Astrocyte (in vitro differentiated cells and primary cell): ENCODE data around the gene SLC6A11. TPM values are rescaled to one million over a fixed set of nuclear protein-coding genes. Genes with fewer than 3 reads are reported as not detected.

ENCODE experiments used
- DNase-seq: peaks from one replicate; pipeline ENCODE4 v3.0.0-alpha.2; 2010; ENCODE audit warnings: low read depth
- FAIRE-seq: peaks from 2 replicates; lab custom pipeline; 2011; peaks lifted over from hg19 to GRCh38; lab: Jason Lieb, UNC
- H2AFZ ChIP-seq: 2 replicates; pipeline ENCODE4 v1.6.0; 2012; ENCODE audit warnings: low read depth, low read length, inconsistent platforms
- H3K27ac ChIP-seq: 2 replicates; pipeline ENCODE4 v1.5.1; 2011; ENCODE audit warnings: low read depth, low read length, inconsistent platforms
- H3K27me3 ChIP-seq: 2 replicates; pipeline ENCODE4 v1.6.0; 2011; ENCODE audit warnings: low read length, inconsistent platforms; ENCODE audit not compliant: insufficient read depth
- H3K36me3 ChIP-seq: 2 replicates; pipeline ENCODE4 v1.5.1; 2011; ENCODE audit warnings: low read length, inconsistent platforms; ENCODE audit not compliant: insufficient read depth
- H3K4me1 ChIP-seq: 2 replicates; pipeline ENCODE4 v1.5.1; 2011; ENCODE audit warnings: low read length, inconsistent platforms; ENCODE audit not compliant: insufficient read depth
- H3K4me2 ChIP-seq: 2 replicates; pipeline ENCODE4 v1.6.0; 2012; ENCODE audit warnings: low read length, inconsistent platforms
- H3K4me3 ChIP-seq: 2 replicates; pipeline ENCODE4 v1.5.1; 2011; ENCODE audit warnings: low read depth, mild to moderate bottlenecking, low read length, inconsistent platforms; ENCODE audit not compliant: insufficient read depth
- H3K79me2 ChIP-seq: 2 replicates; pipeline ENCODE4 v1.6.0; 2012; ENCODE audit warnings: mild to moderate bottlenecking, low read length, inconsistent platforms; ENCODE audit not compliant: insufficient read depth
- H3K9ac ChIP-seq: 2 replicates; pipeline ENCODE4 v1.6.0; 2012; ENCODE audit warnings: mild to moderate bottlenecking, low read length, inconsistent platforms
- H3K9me3 ChIP-seq: 2 replicates; pipeline ENCODE4 v1.5.1; 2012; ENCODE audit warnings: low read depth, mild to moderate bottlenecking, low read length, inconsistent platforms; ENCODE audit not compliant: insufficient read depth
- H4K20me1 ChIP-seq: 2 replicates; pipeline ENCODE4 v1.6.0; 2012; ENCODE audit warnings: low read length, inconsistent platforms; ENCODE audit not compliant: insufficient read depth
- H3K27ac Mint-ChIP-seq: one replicate; pipeline ENCODE4 v1.8.0; 2021; ENCODE audit warnings: mild to moderate bottlenecking, mixed read lengths; ENCODE audit not compliant: unreplicated experiment
- H3K27me3 Mint-ChIP-seq: one replicate; pipeline ENCODE4 v1.8.0; 2021; ENCODE audit warnings: low read depth, mixed read lengths; ENCODE audit not compliant: unreplicated experiment
- H3K36me3 Mint-ChIP-seq: one replicate; pipeline ENCODE4 v1.8.0; 2021; ENCODE audit warnings: low read depth, mixed read lengths; ENCODE audit not compliant: unreplicated experiment
- H3K4me1 Mint-ChIP-seq: one replicate; pipeline ENCODE4 v1.8.0; 2021; ENCODE audit warnings: low read depth, mixed read lengths; ENCODE audit not compliant: unreplicated experiment
- H3K4me3 Mint-ChIP-seq: one replicate; pipeline ENCODE4 v1.8.0; 2021; ENCODE audit warnings: mild to moderate bottlenecking, moderate library complexity, mixed read lengths; ENCODE audit not compliant: unreplicated experiment
- H3K9me3 Mint-ChIP-seq: one replicate; pipeline ENCODE4 v1.8.0; 2021; ENCODE audit warnings: mild to moderate bottlenecking, mixed read lengths; ENCODE audit not compliant: unreplicated experiment
- EZH2 ChIP-seq: IDR thresholded peaks from 2 replicates; pipeline ENCODE4 v1.6.1; 2012; ENCODE audit warnings: mild to moderate bottlenecking, low read length, inconsistent platforms; ENCODE audit not compliant: insufficient read depth
- total RNA-seq: library from RNA; stranded (reverse); gene quantifications from 2 replicates; pipeline ENCODE4 v1.2.1, GENCODE V29; 2021
- TF ChIP-seq, protein P1 (sequence below): IDR thresholded peaks from 2 replicates; pipeline ENCODE4 v1.5.1; 2011; ENCODE audit warnings: low read depth, mild to moderate bottlenecking, inconsistent platforms, low read length, moderate library complexity; ENCODE audit not compliant: insufficient read depth

SLC6A11 gene
- total RNA-seq, 1 donor from 2014 or later = 0.34 TPM

DNA sequence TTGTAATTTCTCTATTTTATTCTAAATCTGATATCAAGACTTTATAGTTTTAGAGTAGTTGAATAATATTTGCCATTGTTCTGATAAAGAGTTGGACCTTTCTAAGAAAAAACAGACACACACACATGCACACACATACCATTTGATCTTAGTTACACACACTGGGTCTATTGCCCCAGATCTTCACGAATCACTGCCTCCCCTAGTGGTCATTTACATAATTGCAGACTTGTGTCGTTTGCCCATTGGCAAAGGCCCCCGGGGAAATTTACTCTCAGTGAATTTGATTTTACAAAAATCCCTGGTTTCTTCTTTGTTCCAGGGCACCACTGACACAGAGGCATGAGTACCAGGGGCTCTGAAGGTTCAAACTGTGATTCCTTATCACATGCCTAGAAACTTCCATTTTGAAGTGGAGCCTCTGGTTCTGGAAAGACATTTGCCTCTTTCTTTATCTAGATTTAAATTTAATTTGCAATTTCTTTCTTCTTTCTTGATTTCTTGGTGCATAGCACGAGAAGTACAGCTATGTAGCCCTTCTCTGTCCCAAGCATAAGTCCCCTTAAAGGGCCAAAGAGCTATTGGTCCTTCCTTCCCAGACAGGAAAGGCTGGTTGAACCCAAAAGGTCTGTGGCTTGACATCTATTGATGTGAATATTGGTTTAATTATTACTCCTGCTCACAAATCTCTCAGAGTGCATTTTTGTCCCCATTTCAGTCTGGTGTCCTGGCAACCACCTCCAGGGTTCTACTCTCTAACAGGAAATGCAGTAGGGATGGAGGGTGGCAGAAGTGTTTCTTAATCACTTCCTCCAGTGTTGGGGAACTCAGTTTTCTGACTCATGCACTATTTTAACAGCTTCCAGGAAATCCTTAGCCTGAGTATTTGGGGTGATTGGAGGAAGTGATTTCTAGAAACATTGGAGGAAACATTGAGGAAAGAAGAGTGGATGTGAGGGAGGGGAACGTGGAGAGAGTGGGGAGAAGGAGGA is 32.4 kb upstream of the SLC6A11 start:
- no peaks in the 10 kb centered on the region for H3K4me1 ChIP-seq
- H3K4me1 Mint-ChIP-seq = no peaks in the 10 kb centered on the region
- peaks cover 13% of the 10 kb centered on the region for H3K27me3 ChIP-seq
- H3K27ac ChIP-seq = no peak overlapping the region
- DNase-seq = no peak
- H3K27me3 Mint-ChIP-seq = peaks cover 32% of the 10 kb centered on the region
- FAIRE-seq = no peak
- H3K9me3 Mint-ChIP-seq = peaks cover 3% of the 10 kb centered on the region
- H3K27ac Mint-ChIP-seq = no peak overlapping the region
- no peaks in the 10 kb centered on the region for H3K79me2 ChIP-seq
- H3K4me2 ChIP-seq = no peak overlapping the region
- H3K36me3 Mint-ChIP-seq = no peaks in the 10 kb centered on the region
- TF ChIP-seq, protein P1, sequence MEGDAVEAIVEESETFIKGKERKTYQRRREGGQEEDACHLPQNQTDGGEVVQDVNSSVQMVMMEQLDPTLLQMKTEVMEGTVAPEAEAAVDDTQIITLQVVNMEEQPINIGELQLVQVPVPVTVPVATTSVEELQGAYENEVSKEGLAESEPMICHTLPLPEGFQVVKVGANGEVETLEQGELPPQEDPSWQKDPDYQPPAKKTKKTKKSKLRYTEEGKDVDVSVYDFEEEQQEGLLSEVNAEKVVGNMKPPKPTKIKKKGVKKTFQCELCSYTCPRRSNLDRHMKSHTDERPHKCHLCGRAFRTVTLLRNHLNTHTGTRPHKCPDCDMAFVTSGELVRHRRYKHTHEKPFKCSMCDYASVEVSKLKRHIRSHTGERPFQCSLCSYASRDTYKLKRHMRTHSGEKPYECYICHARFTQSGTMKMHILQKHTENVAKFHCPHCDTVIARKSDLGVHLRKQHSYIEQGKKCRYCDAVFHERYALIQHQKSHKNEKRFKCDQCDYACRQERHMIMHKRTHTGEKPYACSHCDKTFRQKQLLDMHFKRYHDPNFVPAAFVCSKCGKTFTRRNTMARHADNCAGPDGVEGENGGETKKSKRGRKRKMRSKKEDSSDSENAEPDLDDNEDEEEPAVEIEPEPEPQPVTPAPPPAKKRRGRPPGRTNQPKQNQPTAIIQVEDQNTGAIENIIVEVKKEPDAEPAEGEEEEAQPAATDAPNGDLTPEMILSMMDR = peak; percentile 76
- TF ChIP-seq EZH2 = no peak
- no peak overlapping the region for H2AFZ ChIP-seq
- no peaks in the 10 kb centered on the region for H4K20me1 ChIP-seq
- no peaks in the 10 kb centered on the region for H3K36me3 ChIP-seq
- no peak overlapping the region for H3K9ac ChIP-seq
- H3K4me3 Mint-ChIP-seq = no peak overlapping the region
- no peaks in the 10 kb centered on the region for H3K9me3 ChIP-seq
- H3K4me3 ChIP-seq = no peak overlapping the region

DNA sequence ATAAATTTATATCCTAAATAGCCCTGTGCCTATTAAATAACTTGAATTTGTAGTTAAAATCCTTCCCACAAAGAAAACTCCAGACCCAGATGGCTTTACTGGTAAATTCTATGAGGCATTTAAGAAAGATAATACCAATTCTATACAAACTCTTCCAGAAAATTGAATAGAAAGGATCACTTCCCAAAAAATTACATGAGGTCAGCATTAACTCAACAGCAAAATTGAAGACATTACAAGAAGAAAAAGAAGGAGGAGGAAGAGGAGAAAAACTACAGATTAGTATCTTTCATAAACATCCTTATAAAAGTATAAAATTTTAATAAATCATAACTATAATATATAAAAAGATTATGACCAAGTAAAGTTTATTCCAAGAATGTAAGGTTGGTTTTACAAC is 29.4 kb upstream of the SLC6A11 start:
- Histone ChIP-seq H3K4me2 (no peak overlapping the region), H3K9me3 (no peaks in the 10 kb centered on the region), H3K9ac (no peak overlapping the region), H3K27ac (no peak overlapping the region), H3K27me3 (peaks cover 15% of the 10 kb centered on the region), H3K4me1 (no peaks in the 10 kb centered on the region), H3K36me3 (no peaks in the 10 kb centered on the region), H3K4me3 (no peak overlapping the region), H3K79me2 (no peaks in the 10 kb centered on the region), H4K20me1 (no peaks in the 10 kb centered on the region), H2AFZ (no peak overlapping the region)
- H3K9me3 Mint-ChIP-seq = no peaks in the 10 kb centered on the region
- H3K4me3 Mint-ChIP-seq = no peak overlapping the region
- H3K27me3 Mint-ChIP-seq = peaks cover 22% of the 10 kb centered on the region
- TF ChIP-seq EZH2 = no peak
- TF ChIP-seq, protein P1 = no peak
- H3K4me1 Mint-ChIP-seq = no peaks in the 10 kb centered on the region
- no peaks in the 10 kb centered on the region for H3K36me3 Mint-ChIP-seq
- no peak overlapping the region for H3K27ac Mint-ChIP-seq
- DNase-seq = no peak
- FAIRE-seq = no peak

DNA sequence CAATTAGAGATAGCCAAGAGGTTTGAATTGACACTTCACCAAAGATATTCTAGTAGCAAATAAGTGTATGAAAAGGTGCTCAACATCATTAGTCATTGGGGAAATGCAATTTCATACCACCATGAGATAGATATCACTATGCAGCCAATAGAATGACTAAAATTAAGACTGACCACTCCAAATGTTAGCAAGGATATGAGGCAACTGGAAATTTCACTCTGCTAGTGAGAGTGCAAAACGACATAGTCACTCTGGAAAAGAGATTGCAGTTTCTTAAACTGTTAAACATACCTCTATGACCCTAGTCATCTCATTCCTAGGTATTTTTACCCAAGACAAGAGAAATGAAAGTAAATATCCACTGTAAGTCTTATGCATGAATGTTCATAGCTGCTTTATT is 27.6 kb upstream of the SLC6A11 start:
- Histone ChIP-seq H2AFZ (no peak overlapping the region), H3K36me3 (no peaks in the 10 kb centered on the region), H3K4me3 (no peak overlapping the region), H3K27me3 (peaks cover 17% of the 10 kb centered on the region), H3K79me2 (no peaks in the 10 kb centered on the region), H3K9me3 (no peaks in the 10 kb centered on the region), H3K9ac (no peak overlapping the region), H3K4me1 (no peaks in the 10 kb centered on the region), H3K27ac (no peak overlapping the region), H4K20me1 (no peaks in the 10 kb centered on the region), H3K4me2 (no peak overlapping the region)
- Mint-ChIP-seq H3K36me3 (no peaks in the 10 kb centered on the region), H3K27ac (no peak overlapping the region), H3K27me3 (peaks cover 30% of the 10 kb centered on the region), H3K9me3 (no peaks in the 10 kb centered on the region), H3K4me3 (no peak overlapping the region), H3K4me1 (no peaks in the 10 kb centered on the region)
- no peak for TF ChIP-seq EZH2
- TF ChIP-seq, protein P1 = no peak
- FAIRE-seq (no peak), DNase-seq (no peak)
